ENCODE measurements around the gene NGEF.

Gene NGEF

DNA sequence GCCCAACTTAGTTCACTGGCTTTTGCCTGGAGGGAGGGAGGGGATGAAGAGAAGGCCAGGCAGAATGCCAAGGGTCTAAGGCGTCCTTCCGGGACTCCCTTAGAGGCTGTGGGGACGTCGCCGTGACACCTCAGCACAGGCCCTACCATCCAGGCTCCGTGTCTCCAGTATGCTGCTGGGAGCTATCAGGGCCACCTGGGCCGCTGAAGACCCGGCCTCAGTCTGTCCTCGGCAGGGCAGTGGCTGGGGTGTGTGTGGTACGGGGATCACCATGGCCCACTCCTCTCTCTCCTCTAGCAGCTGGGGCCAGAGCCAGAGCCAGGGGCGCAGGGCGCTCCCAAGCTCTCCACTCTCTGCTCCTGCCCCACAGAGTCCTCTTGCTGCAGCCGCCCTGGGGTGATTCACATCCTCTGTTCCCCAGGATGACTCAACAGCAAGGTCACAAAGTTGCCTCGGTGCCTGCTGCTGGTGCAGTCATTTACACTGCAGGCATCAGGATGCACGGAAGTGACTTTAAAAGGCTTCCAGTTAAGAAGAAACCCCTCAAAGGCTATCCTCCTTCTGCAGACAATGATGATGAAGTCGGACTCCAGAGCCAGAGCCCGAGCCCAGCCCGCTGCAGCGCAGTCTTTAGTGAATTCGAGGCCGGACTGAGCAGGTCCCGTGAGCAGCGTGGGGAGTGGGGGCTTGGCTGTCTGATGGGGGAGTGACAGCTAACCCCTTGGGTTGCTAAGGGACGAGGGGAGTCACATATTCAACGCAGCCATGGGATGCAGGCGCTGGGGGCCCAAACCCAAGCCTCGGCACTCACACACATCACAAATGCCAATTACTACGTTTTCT, 111.1 kb downstream of the NGEF start:
- TF ChIP-seq, protein P1, sequence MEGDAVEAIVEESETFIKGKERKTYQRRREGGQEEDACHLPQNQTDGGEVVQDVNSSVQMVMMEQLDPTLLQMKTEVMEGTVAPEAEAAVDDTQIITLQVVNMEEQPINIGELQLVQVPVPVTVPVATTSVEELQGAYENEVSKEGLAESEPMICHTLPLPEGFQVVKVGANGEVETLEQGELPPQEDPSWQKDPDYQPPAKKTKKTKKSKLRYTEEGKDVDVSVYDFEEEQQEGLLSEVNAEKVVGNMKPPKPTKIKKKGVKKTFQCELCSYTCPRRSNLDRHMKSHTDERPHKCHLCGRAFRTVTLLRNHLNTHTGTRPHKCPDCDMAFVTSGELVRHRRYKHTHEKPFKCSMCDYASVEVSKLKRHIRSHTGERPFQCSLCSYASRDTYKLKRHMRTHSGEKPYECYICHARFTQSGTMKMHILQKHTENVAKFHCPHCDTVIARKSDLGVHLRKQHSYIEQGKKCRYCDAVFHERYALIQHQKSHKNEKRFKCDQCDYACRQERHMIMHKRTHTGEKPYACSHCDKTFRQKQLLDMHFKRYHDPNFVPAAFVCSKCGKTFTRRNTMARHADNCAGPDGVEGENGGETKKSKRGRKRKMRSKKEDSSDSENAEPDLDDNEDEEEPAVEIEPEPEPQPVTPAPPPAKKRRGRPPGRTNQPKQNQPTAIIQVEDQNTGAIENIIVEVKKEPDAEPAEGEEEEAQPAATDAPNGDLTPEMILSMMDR (conservative IDR thresholded peaks at IDR 0.05): no peak
- no peak for TF ChIP-seq ZFX (IDR thresholded peaks at IDR 0.05)
- H3K27ac ChIP-seq: no peak overlapping the region

DNA sequence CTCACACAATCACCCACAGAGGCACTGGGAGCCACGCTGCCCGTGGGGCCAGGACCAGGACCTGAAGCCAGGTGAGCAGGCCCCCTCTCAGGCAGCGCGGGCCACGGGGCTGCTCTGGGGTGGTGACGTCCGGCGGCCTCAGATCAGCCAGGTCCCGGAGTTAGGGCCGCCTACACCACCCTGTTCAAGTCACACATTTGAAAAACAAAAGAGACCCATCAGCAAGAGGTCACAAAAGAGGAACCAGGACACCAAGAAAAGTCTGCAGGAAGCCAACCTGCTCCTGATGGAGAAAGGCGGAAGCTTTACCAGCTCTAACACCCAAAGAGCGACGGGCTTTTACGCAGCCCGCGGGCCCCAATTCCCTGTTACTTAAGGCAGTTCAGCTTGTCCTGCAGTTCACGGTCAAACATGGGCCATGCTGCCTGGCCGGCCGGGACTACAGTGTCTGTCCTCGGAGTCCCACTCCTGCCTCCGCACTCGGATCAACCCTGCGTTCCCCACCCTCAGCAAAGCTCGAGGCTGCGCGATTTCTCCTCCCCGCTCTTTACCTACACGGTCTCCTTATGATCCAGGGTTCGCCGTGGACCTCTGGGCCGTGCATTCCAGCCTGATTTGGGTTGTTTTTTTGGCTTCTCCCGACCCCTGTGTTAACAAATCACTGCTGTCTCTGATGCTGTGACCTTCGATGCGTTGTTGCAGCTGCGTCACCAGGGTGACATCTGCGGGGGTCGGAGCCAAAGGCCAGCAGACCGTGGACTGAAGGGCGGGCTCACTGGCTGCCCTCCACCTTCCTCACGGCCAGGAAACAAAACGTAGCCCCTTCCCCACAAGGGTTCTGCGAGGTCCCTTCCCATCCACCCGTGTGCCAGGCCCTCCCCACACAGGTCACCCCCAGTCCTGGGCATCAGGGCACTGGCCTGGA, 112.0 kb downstream of the NGEF start:
- no peak overlapping the region for H3K27ac ChIP-seq
- TF ChIP-seq ZFX (IDR thresholded peaks at IDR 0.05): no peak

- H3K27ac ChIP-seq: no peak overlapping the region
- TF ChIP-seq, protein P1 (conservative IDR thresholded peaks at IDR 0.05): no peak
- no peak for TF ChIP-seq ZFX (IDR thresholded peaks at IDR 0.05)
These were observed 114.2 kb downstream of the NGEF start for GRCh38 chr2:232898592-232899543.

GRCh38 chr2:232897598-232898408, 115.3 kb downstream of the NGEF start:
- H3K27ac ChIP-seq: no peak overlapping the region
- TF ChIP-seq, protein P1 (conservative IDR thresholded peaks at IDR 0.05): no peak
- no peak for TF ChIP-seq ZFX (IDR thresholded peaks at IDR 0.05)

DNA sequence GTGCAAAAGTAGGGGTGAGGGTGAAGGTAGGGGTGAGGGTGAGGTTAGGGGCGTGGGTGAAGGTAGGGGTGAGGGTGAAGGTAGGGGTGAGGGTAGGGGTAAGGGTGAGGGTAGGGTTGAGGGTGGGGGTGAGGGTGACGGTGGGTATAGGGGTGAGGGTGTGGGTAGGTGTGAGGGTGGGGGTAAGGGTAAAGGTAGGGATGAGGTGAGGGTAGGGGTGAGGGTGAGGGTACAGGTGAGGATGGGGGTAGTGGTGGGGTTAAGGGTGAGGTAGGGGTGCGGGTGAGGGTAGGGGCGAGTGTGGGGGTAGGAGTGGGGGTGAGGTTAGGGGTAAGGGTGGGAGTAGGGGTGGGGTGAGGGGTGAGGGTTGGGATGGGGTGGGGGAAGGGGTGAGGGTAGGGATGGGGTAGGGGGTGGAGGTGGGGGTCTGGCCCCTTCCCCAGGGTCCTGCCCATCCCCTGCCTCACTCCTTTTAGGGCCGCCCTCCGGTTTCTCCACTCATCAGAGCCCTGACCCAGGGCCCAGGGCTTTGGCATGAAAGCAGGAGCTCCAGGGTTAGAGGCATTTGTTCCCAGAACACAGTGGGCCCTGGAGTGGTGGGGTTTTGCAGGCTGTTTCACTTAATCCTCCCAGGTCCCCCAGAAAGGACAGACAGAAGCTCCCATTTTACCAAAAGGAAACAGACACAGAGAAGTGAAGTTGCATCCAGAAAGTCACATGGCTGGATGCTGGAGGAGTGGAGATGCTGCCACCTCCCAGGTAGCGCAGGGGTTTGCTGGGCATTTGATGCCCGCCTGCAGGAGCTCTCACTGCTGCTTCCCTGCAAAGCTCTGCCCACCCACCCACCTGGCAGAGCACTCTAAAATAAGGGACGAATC, 116.1 kb downstream of the NGEF start:
- no peak overlapping the region for H3K27ac ChIP-seq
- TF ChIP-seq, protein P1 (conservative IDR thresholded peaks at IDR 0.05): no peak
- no peak for TF ChIP-seq ZFX (IDR thresholded peaks at IDR 0.05)

GRCh38 chr2:232896111-232896510, 116.9 kb downstream of the NGEF start:
- TF ChIP-seq ZFX (IDR thresholded peaks at IDR 0.05): no peak
- TF ChIP-seq, protein P1 (conservative IDR thresholded peaks at IDR 0.05): no peak
- no peak overlapping the region for H3K27ac ChIP-seq
